Astrocyte of the spinal cord (primary cell): ENCODE results near the gene MYOC.

ENCODE experiments used
- DNase-seq: peaks from one replicate; pipeline ENCODE4 v3.0.0; 2011; ENCODE audit warnings: low read depth, low spot score
- H3K4me3 ChIP-seq: 2 replicates; pipeline ENCODE4 v1.5.1; 2011; ENCODE audit warnings: low read depth, mild to moderate bottlenecking, low read length, moderate library complexity
- CTCF ChIP-seq: IDR thresholded peaks from 2 replicates; pipeline ENCODE4 v1.5.1; 2012; ENCODE audit warnings: low read depth, mild to moderate bottlenecking, low read length, inconsistent platforms
- in situ Hi-C: cut with HindIII; loops from 2 replicates; pipeline ENCODE4 v1.10.0; 2017; ENCODE audit warnings: low sequenced_read_pairs

The MYOC gene

GRCh38 chr1:171674431-171675405 lies 22.2 kb upstream of the MYOC start:
- no peak for DNase-seq
- no peak overlapping the region for H3K4me3 ChIP-seq
- TF ChIP-seq CTCF, result no peak
- in situ Hi-C loops, result no loop called here

GRCh38 chr1:171670739-171671138 lies 18.3 kb upstream of the MYOC start:
- in situ Hi-C loops, result no loop called here
- TF ChIP-seq CTCF, result no peak
- DNase-seq, result no peak
- H3K4me3 ChIP-seq, result no peak overlapping the region

GRCh38 chr1:171668372-171668771 lies 15.9 kb upstream of the MYOC start:
- H3K4me3 ChIP-seq, result no peak overlapping the region
- no peak for TF ChIP-seq CTCF
- in situ Hi-C loops, result no loop called here
- no peak for DNase-seq

GRCh38 chr1:171666114-171666769 lies 13.8 kb upstream of the MYOC start:
- in situ Hi-C loops, result no loop called here
- no peak for DNase-seq
- TF ChIP-seq CTCF, result no peak
- no peak overlapping the region for H3K4me3 ChIP-seq

GRCh38 chr1:171664976-171665375 lies 12.5 kb upstream of the MYOC start:
- H3K4me3 ChIP-seq, result no peak overlapping the region
- no peak for DNase-seq
- in situ Hi-C loops, result no loop called here
- TF ChIP-seq CTCF, result no peak

GRCh38 chr1:171663854-171664575 lies 11.5 kb upstream of the MYOC start:
- in situ Hi-C loops, result no loop called here

More at GRCh38 chr1:171663854-171664575, 11.5 kb upstream of the MYOC start:
- no peak for DNase-seq
- no peak for TF ChIP-seq CTCF
- no peak overlapping the region for H3K4me3 ChIP-seq
